Measurements from ENCODE around the gene RAB31. TPM values are rescaled to one million over a fixed set of nuclear protein-coding genes. Genes with fewer than 3 reads are reported as not detected.
A peak's percentile ranks its signal among the peaks of the same experiment; 100 is the strongest.

The RAB31 gene
- total RNA-seq, 6 donors from 2014 or later = 40.3 to 128 (median 95.8) TPM

- Histone ChIP-seq H3K9me3 (no peaks in the 10 kb centered on the region), H3K4me1 (peaks cover 5 to 24% (median 11%) of the 10 kb centered on the region in 4 donors), H3K27me3 (no peaks in the 10 kb centered on the region), H3K4me3 (no peak overlapping the region), H3K36me3 (no peaks in the 10 kb centered on the region), H3K27ac (no peak overlapping the region)
- no peak for ATAC-seq (ENCODE audit: low FRiP score in 2 of 2)
- DNase-seq = no peak
- WGBS, 2 donors = 80 to 89% methylated on average over 8 of the region's 8 CpGs
- TF ChIP-seq POLR2AphosphoS5 (IDR thresholded peaks at IDR 0.05) (no peak), EP300 (IDR thresholded peaks at IDR 0.05) (no peak), POLR2A (IDR thresholded peaks at IDR 0.05) (no peak)
Measured at GRCh38 chr18:9716780-9717563, 8.9 kb downstream of the RAB31 start.

GRCh38 chr18:9719421-9719981 lies 11.4 kb downstream of the RAB31 start:
- ATAC-seq (ENCODE audit: low FRiP score in 2 of 2) (peak; percentile 32 to 60), DNase-seq (peak; percentile 54 to 74)
- no peaks in the 10 kb centered on the region for H3K9me3 ChIP-seq
- TF ChIP-seq, protein P1, sequence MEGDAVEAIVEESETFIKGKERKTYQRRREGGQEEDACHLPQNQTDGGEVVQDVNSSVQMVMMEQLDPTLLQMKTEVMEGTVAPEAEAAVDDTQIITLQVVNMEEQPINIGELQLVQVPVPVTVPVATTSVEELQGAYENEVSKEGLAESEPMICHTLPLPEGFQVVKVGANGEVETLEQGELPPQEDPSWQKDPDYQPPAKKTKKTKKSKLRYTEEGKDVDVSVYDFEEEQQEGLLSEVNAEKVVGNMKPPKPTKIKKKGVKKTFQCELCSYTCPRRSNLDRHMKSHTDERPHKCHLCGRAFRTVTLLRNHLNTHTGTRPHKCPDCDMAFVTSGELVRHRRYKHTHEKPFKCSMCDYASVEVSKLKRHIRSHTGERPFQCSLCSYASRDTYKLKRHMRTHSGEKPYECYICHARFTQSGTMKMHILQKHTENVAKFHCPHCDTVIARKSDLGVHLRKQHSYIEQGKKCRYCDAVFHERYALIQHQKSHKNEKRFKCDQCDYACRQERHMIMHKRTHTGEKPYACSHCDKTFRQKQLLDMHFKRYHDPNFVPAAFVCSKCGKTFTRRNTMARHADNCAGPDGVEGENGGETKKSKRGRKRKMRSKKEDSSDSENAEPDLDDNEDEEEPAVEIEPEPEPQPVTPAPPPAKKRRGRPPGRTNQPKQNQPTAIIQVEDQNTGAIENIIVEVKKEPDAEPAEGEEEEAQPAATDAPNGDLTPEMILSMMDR (IDR thresholded peaks at IDR 0.05) = no peak
- TF ChIP-seq POLR2AphosphoS5 (IDR thresholded peaks at IDR 0.05) = no peak
- TF ChIP-seq EP300 (IDR thresholded peaks at IDR 0.05) = no peak
- no peak for TF ChIP-seq POLR2A (IDR thresholded peaks at IDR 0.05)
- peaks cover 0 to 4% (median 0%) of the 10 kb centered on the region in 4 donors for H3K36me3 ChIP-seq
- no peak overlapping the region for H3K27ac ChIP-seq
- no peaks in the 10 kb centered on the region for H3K27me3 ChIP-seq
- no peak overlapping the region for H3K4me3 ChIP-seq
- H3K4me1 ChIP-seq = peaks cover 0 to 10% (median 3%) of the 10 kb centered on the region in 4 donors
- 66 to 69% methylated on average over 12 of the region's 12 CpGs for WGBS, 2 donors

- ATAC-seq (ENCODE audit: low FRiP score in 2 of 2) = no peak
- Histone ChIP-seq H3K4me1 (peaks cover 0 to 10% (median 3%) of the 10 kb centered on the region in 4 donors), H3K4me3 (no peak overlapping the region), H3K9me3 (no peaks in the 10 kb centered on the region), H3K27me3 (no peaks in the 10 kb centered on the region), H3K27ac (no peak overlapping the region), H3K36me3 (peaks cover 0 to 7% (median 0%) of the 10 kb centered on the region in 4 donors)
- WGBS, 2 donors = 91 to 93% methylated on average over 8 of the region's 8 CpGs
- TF ChIP-seq, protein P1 (IDR thresholded peaks at IDR 0.05) = no peak
- TF ChIP-seq EP300 (IDR thresholded peaks at IDR 0.05) (no peak), POLR2A (IDR thresholded peaks at IDR 0.05) (no peak), POLR2AphosphoS5 (IDR thresholded peaks at IDR 0.05) (no peak)
- no peak for DNase-seq
Measured at GRCh38 chr18:9720327-9720726, 12.2 kb downstream of the RAB31 start.

GRCh38 chr18:9721893-9722550 lies 13.9 kb downstream of the RAB31 start:
- Histone ChIP-seq H3K27ac (no peak overlapping the region), H3K36me3 (peaks cover 0 to 7% (median 0%) of the 10 kb centered on the region in 4 donors), H3K4me1 (peaks cover 0 to 10% (median 0%) of the 10 kb centered on the region in 4 donors), H3K4me3 (no peak overlapping the region), H3K9me3 (no peaks in the 10 kb centered on the region), H3K27me3 (no peaks in the 10 kb centered on the region)
- ATAC-seq (ENCODE audit: low FRiP score in 2 of 2) (peak in 1 of 2 donors; percentile 7), DNase-seq (no peak)
- TF ChIP-seq EP300 (IDR thresholded peaks at IDR 0.05) = no peak
- TF ChIP-seq, protein P1 (IDR thresholded peaks at IDR 0.05) = no peak
- TF ChIP-seq POLR2AphosphoS5 (IDR thresholded peaks at IDR 0.05) = no peak
- TF ChIP-seq POLR2A (IDR thresholded peaks at IDR 0.05) = no peak
- WGBS, 2 donors = 81 to 91% methylated on average over 9 of the region's 9 CpGs

- Histone ChIP-seq H3K27me3 (no peaks in the 10 kb centered on the region), H3K4me3 (no peak overlapping the region), H3K4me1 (peaks cover 0 to 10% (median 0%) of the 10 kb centered on the region in 4 donors), H3K9me3 (no peaks in the 10 kb centered on the region), H3K36me3 (peaks cover 0 to 7% (median 0%) of the 10 kb centered on the region in 4 donors), H3K27ac (no peak overlapping the region)
- WGBS, 2 donors = 70 to 80% methylated on average over 3 of the region's 3 CpGs
- TF ChIP-seq POLR2A (IDR thresholded peaks at IDR 0.05) (no peak), POLR2AphosphoS5 (IDR thresholded peaks at IDR 0.05) (no peak), EP300 (IDR thresholded peaks at IDR 0.05) (no peak)
- TF ChIP-seq, protein P1 (IDR thresholded peaks at IDR 0.05) = peak in 4 of 6 experiments; percentile 23 to 70 (median 48)
- peak in 1 of 2 donors; percentile 71 for DNase-seq
- ATAC-seq (ENCODE audit: low FRiP score in 2 of 2) = peak; percentile 36 to 84
Measured at GRCh38 chr18:9722691-9723090, 14.6 kb downstream of the RAB31 start.

Data from upper lobe of left lung (tissue), 6 donors.